Fibroblast of villous mesenchyme (primary cell): ENCODE data around the gene AMMECR1L. TPM values are rescaled to one million over a fixed set of nuclear protein-coding genes. Genes with fewer than 3 reads are reported as not detected.

Source experiments
- DNase-seq: peaks from one replicate; pipeline ENCODE4 v3.0.0-alpha.2; 2010; ENCODE audit warnings: low read depth
- H3K4me3 ChIP-seq: 2 replicates; pipeline ENCODE4 v1.5.1; 2011; ENCODE audit warnings: low read depth, mild to moderate bottlenecking, low read length
- total RNA-seq: library from RNA; depleted of rRNA; stranded (reverse); fragments of >200 nt; gene quantifications from 2 replicates; pipeline ENCODE4 v1.2.3, GENCODE V29; 2012
- TF ChIP-seq, protein P1 (sequence below): IDR thresholded peaks from 2 replicates; pipeline ENCODE4 v1.5.1; 2012; ENCODE audit warnings: low read depth, mild to moderate bottlenecking, low read length; ENCODE audit not compliant: insufficient read depth

Gene AMMECR1L
- total RNA-seq, 1 donor, result 22.0 TPM

DNA sequence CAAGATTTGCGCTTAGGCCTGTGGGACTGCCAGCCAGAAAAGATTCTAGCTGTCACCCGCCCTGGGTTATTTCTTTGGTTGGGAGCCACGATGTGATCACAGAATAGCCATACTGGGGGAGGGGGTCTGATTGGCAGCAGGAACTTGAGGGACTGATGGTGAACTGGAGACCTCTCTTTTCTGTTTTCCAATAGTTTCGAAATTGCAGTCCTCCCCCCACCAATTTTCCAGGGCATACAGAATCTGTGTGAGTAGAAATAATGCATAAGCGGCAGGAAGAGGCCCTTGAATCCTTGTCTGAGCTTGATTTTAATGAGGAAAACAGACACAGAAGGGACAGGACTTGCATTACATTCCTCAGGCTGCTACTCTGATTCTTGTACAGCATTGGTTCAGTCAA lies 25.6 kb downstream of the AMMECR1L start:
- no peak for DNase-seq
- H3K4me3 ChIP-seq, result no peak overlapping the region
- TF ChIP-seq, protein P1, sequence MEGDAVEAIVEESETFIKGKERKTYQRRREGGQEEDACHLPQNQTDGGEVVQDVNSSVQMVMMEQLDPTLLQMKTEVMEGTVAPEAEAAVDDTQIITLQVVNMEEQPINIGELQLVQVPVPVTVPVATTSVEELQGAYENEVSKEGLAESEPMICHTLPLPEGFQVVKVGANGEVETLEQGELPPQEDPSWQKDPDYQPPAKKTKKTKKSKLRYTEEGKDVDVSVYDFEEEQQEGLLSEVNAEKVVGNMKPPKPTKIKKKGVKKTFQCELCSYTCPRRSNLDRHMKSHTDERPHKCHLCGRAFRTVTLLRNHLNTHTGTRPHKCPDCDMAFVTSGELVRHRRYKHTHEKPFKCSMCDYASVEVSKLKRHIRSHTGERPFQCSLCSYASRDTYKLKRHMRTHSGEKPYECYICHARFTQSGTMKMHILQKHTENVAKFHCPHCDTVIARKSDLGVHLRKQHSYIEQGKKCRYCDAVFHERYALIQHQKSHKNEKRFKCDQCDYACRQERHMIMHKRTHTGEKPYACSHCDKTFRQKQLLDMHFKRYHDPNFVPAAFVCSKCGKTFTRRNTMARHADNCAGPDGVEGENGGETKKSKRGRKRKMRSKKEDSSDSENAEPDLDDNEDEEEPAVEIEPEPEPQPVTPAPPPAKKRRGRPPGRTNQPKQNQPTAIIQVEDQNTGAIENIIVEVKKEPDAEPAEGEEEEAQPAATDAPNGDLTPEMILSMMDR, result no peak

DNA sequence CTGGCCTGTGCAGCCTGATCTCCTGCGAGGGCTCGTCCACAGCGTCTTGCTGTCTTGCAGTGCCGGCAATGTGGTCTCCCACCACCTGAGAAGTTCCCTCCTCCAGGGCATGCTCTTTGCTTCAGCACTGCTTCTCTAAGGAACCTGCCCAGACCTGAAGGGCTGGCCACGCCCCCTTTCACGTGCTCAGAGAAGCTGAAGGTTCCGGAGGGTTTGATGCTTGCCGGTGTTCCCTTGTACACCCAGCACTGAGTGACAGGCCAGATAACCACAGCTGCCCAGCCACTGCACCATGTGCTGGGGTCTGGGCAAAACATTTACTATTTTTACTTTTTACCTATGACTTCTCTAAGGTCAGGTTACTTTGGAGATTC lies 26.1 kb downstream of the AMMECR1L start:
- TF ChIP-seq, protein P1, result no peak
- no peak for DNase-seq
- H3K4me3 ChIP-seq, result no peak overlapping the region

GRCh38 chr2:127857265-127857808 lies 28.4 kb downstream of the AMMECR1L start:
- peak overlapping the region; percentile 85 for H3K4me3 ChIP-seq
- no peak for DNase-seq
- TF ChIP-seq, protein P1, result no peak

DNA sequence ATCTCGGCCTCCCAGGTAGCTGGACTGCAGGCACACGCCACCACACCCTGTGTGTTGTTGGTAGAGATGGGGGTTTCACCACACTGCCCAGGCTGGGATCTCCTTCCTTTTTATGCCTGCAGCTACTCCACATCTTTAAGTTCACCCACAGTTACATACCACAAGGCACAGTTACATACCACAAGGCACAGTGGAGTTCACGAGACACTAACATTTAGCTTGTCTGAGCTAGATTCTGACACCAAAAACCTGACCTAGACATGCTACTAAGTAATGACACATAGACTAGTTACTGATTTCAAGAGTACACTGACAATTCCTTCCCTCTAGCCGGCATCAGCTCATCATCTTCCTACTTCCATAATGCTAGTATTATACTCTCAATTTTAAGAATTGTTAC lies 32.1 kb downstream of the AMMECR1L start:
- no peak for DNase-seq
- TF ChIP-seq, protein P1, result no peak
- H3K4me3 ChIP-seq, result no peak overlapping the region

GRCh38 chr2:127852388-127852787 lies 33.4 kb downstream of the AMMECR1L start:
- H3K4me3 ChIP-seq, result no peak overlapping the region
- TF ChIP-seq, protein P1, result no peak
- no peak for DNase-seq

GRCh38 chr2:127847931-127848330 lies 37.8 kb downstream of the AMMECR1L start:
- H3K4me3 ChIP-seq, result no peak overlapping the region
- TF ChIP-seq, protein P1, result no peak
- no peak for DNase-seq

GRCh38 chr2:127844973-127845372 lies 40.8 kb downstream of the AMMECR1L start:
- TF ChIP-seq, protein P1, result no peak
- H3K4me3 ChIP-seq, result no peak overlapping the region
- no peak for DNase-seq
